GM18505 (cell line): ENCODE data around the gene KARS1.
"Not testable (repeated sequence)": the region's sequence is repeated elsewhere in the genome, so short reads cannot be mapped to it uniquely, and the experiment has no call there.

Source experiments
- ATAC-seq: cut with Tn5 transposase; IDR thresholded peaks from one replicate; pipeline ENCODE4 v1.9.1; 2021; ENCODE audit not compliant: unreplicated experiment
- POLR2A ChIP-seq: IDR thresholded peaks from 4 replicates; pipeline ENCODE4 v1.6.1; 2011; ENCODE audit warnings: borderline replicate concordance; ENCODE audit not compliant: insufficient read depth, insufficient read length; ENCODE audit errors: extremely low read depth

The KARS1 gene

DNA sequence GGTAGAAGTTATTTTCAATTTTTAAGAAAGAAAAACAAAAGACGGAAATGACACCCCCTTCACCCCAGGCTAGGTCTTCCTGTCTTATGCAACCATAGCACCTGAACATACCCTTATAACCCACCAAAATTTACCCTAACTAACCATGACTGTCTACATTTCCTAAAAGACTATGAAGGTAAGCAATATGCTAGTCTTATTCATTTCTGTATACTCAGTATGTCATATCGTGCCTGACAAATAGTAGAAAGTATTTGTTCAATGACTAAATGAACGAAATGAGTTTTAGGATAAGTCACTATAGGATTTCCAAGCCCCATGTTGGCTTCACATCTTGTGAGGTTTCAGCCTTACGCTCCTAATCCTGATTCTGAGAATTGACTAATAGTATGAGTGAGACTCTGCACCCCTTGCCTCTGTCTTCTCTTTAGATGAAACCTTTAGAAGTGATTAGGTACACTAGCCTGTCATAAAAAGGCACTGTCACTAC, 30.9 kb downstream of the KARS1 start:
- ATAC-seq, result no peak
- TF ChIP-seq POLR2A, result no peak

DNA sequence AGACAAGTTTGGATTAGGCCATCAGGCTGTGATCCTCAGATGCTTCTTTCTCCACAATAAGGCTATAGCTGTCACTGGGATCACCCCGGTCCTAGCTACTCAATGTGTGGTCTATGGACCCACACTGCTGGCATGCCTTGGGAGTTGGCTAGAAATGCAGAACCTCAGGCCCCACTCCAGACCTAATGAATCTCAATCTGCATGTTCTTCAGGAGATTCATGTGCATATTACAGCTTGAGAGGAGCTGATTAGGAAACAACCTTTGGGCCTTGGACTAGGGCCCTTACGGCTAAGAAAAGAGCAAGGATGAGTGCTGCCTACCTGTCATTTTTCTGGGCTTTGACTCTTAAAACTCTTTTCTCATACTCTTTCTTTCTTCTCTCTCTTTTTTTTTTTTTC, 31.8 kb downstream of the KARS1 start:
- ATAC-seq, result no peak
- TF ChIP-seq POLR2A, result no peak

DNA sequence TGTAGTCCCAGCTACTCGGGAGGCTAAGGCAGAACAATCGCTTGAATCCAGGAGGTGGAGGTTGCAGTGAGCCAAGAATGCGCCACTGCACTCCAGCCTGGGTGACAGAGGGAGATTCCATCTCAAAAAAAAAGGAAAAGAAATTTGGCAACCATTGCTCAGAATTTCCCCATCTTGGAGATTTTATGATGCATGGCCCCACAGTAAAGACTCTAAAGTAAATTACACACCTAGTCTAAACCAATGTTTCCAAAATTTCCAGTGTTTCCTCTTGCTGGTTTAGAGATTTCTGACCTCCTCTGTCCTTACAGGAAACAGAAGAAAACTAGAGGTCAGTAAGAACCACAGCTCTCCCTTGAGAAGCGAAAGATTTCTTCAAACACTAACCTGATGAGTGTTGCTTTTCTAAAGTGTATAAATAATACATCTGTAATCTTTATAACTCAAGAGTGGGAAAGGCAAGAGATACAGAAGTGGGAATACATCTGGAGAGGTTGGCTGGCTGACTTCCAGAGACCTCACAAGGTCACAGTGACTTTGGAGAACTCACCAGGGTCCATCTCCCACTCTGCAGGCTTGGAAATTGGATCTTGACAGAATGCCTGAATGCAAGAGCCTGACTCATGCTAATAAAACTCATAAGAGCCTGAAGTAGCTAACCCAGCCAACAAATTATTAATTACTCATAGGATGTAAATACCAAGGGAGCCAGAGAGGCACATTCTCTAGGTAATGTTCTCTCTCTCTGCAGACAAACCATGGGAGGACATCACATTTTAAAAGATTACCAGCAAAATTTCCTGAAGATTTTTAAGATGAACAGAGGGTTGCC, 33.2 kb downstream of the KARS1 start:
- no peak for TF ChIP-seq POLR2A
- no peak for ATAC-seq

DNA sequence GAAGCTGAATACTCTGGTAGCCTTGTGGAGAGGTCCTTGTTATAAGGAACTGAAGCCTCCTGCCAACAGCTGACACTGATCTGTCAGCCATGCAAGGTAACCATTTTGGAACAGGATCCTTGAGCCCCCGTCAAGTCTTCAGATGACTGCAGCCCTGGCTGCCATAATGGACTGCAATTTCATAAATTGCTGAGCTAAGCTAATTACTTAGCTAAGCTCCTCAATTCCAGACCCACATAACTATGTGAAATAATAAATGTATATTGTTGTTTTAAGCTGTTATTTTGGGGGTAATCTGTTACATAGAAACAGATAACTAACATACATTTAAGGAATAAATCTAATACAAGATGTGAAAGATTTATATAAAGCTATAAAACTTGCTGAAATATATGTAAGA, 41.0 kb downstream of the KARS1 start:
- TF ChIP-seq POLR2A, result no peak
- no peak for ATAC-seq

DNA sequence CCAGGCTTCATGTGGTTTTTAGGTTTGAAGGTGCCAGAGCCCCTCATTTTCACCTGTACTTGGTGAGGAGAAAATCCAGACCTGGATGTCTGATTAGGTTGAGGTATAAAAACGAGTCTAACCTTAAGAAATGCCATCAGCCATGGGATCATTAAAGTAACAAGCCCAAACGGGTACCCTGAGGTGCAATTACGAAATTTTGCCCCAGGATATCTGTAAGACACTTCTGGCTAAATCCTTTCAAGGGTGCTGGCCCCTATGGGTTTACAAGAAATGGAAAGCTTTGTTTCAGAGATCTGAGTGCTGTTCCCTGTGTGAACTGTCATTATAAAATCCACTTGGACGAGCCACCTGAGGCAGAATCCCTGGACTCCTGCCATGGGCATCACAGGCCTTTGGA, 44.2 kb downstream of the KARS1 start:
- no peak for TF ChIP-seq POLR2A
- ATAC-seq, result no peak

DNA sequence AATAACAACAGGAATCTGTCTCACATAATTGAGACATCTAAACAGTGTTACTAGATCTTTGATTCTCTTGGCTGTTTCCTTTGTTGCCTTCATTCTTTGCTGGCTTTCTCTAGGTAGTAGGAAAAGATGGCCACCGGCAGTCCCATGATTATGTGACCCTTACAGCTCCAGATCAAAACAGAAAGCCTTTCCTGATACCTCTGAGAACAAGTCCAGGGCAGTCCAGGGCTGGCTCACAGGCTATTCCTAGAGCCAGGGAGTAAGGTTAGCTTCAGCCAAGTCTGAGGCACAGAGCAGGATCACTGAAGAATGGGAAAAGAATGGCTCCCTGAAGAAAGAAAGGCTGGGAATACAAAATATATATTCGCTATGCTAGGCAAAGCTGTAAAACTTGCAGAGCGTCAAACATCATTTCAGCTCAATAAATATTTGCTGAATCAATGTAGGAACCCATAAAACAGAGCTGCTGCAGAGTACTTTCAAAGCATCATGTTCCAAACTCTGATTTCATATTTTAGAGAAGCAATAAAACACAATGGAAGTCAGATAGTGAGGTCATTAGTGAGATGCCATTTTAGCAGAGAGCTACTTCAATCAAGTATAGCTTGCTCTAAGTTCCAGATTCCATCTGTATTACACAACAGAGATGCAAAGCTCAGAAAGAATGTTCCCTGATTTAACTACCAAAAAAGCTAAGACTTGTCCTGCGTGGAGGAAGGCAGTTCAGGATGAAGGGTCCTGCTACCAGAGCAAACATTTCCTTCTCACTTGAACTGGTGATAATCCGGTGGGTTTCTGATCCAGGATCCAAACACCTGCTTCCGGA, 47.8 kb downstream of the KARS1 start:
- no peak for ATAC-seq
- TF ChIP-seq POLR2A, result no peak

DNA sequence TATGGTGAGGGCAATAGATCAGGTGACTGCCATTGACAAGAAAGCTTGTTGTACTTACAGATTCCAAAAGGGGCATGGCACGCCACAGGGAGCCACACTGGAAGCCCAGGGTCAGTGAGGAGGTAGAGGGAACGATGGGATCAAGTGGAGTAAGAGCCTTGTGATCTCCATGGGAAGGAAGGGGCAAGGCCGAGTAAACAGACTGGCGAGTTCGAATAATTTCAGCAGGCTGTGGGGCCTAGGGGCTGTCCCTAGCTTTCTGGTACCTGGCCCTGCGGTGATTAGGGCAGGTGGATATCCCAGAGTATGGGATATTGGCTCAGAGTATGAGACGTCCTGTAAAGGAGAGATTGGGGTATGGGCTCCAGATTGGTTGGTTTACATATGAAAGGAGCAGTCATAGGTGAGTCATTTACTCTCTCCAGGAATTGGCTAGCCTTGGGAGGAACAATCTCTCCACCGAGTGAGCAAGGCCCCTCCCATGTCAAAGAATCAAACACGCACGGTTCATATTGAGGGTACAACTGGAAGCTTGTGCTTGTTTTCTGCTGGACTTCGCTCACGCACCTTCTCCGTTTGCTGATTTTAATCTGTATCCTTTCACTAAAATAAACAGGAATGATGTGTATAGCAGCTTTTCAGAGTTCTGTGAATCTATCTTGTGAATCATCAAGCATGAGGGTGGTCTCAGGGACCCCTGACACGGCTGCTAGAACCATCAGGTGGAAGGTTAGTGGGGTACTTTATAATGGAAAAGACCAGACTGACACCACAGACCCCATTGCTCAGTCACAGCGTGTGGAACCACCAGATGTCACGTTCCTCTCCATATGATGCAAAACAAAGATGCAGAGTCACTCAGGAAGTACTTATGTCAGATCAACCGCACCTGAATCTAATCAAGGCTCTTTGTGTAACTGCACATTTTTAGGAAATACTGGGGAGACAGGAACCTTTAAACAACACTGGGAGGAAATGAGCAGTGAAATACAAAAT, 53.3 kb downstream of the KARS1 start:
- ATAC-seq, result no peak
- TF ChIP-seq POLR2A, result no peak

DNA sequence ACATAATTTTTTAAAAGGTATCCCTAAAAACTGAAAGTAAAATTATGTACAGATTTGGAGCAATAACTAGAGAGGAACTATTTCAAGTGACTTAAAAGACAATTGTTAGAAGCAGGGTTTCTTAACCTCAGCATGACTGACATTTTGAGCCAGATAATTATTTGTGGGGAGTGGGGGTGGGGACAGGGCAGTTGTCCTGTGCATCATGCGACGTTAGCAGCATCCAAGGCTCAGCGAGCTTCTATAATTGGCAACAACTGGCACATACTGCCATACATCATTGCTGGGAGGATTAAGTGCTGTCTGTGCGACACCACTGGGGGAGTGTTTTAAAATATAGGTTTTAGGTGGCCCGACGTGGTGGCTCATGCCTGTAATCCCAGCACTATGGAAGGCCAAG, 54.2 kb downstream of the KARS1 start:
- ATAC-seq, result no peak
- no peak for TF ChIP-seq POLR2A

DNA sequence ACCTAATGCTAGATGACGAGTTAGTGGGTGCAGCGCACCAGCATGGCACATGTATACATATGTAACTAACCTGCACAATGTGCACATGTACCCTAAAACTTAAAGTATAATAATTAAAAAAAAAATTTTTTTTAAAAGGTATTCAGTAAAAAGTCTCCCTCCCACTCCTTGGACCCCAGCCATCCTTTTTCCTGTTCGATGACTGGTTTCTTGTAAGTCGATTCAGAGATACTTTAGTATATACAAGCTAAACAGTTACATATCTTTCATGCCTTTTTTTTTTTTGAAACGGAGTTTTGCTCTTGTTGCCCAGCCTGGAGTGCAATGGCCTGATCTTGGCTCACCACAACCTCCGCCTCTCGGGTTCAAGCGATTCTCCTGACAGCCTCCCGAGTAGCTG, 55.5 kb downstream of the KARS1 start:
- not testable (repeated sequence) for ATAC-seq

DNA sequence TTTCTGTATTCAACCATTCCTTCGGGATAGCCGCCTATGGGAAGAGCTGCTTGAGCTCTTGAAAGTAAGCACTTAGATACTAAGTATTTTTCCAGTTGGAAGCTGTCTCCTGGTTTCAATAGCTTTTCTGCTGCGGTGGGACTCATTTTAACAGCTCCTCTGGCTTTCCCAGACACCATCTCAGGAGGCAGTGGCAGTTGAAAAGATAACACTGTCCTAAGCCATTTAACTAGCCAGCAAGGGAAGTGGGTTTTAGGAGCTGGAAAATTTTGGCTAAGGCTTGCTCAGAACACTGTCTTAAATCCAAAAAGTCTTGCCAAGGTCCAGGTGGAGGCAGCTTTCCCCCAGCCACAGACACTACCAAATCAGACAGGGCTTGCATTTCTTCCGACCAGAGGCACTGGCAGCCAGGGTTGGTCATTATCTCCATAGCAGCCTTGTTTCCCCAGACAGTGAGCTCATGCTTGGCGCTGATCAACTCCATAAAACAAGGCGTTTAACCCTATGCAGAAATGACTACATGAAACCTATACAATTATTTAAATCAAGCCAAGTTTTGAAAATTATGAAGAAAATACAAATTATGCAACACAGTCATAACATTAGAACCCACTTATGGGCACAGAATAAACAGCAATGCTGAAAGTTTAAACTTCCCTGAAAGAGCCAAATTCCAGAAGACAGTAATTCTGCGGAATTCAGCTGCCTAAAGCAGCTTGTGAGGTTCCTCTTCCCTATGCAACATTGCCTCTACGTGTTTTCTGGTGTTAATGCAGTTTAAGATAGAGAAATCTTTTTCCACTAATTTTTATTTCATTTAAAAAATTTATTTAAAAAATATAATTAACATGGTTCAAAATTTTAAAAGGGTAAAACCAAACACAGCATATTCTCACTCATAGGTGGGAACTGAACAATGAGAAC, 56.3 kb downstream of the KARS1 start:
- no peak for TF ChIP-seq POLR2A
- no peak for ATAC-seq

DNA sequence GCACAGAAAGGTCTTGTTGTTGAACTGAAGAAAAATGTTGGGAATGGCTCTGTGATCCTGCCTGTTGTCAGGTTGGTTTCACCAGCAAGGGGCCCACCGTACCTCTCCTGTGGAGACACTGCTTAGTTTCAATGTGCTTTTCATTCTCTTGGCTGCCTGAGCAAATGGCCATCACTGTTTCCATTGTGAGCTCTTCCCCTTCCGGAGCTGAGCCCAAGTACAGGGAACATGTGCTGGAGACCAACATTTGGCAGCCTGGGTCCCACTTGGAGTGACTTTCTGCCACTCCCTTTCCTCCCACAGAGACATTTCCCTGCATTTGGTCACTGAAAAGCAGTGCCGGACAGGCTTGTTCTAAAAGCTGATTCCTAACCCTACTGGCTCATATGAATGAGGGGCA, 58.2 kb downstream of the KARS1 start:
- no peak for TF ChIP-seq POLR2A
- ATAC-seq, result no peak

DNA sequence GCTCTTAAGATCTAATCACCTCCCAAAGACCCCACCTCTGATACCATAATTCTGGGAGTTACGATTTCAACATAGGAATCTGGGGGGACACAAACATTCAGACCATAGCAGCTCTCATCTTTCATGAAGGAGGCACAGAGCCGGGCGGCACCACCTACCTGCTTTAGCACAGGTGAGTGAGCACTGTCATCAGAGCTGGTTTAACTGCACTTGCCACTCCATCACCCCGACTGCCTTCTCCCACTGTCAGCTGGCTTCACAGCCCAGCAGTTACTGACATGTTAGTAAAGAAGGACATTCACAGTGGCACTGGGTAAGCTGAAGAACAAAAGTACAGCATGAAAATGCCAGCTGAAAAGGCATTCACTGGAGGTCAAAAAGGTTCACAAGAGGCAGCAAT, 58.7 kb downstream of the KARS1 start:
- no peak for ATAC-seq
- TF ChIP-seq POLR2A, result no peak
